Hematopoietic multipotent progenitor cell treated with erythropoietin and hydrocortisone succinate and interleukin-3 and kit ligand, for 8 days (in vitro differentiated cells): Measurements from ENCODE around the gene C1orf116.

ENCODE experiments used
- DNase-seq: peaks from one replicate; pipeline ENCODE4 v3.0.0-alpha.2; 2015

C1orf116 gene

GRCh38 chr1:207034208-207034607, 1.7 kb upstream of the C1orf116 start:
- DNase-seq = no peak

GRCh38 chr1:207033302-207033701, 746 bp upstream of the C1orf116 start:
- no peak for DNase-seq

GRCh38 chr1:207031632-207032264, 808 bp downstream of the C1orf116 start:
- no peak for DNase-seq

GRCh38 chr1:207031016-207031415, 1.5 kb downstream of the C1orf116 start:
- no peak for DNase-seq

GRCh38 chr1:207030522-207031009, 2.0 kb downstream of the C1orf116 start:
- no peak for DNase-seq

- no peak for DNase-seq
Observed at GRCh38 chr1:207029701-207030521, 2.6 kb downstream of the C1orf116 start.

- no peak for DNase-seq
Observed at GRCh38 chr1:207028884-207029650, 3.5 kb downstream of the C1orf116 start.

- DNase-seq = no peak
Observed at GRCh38 chr1:207027921-207028320, 4.6 kb downstream of the C1orf116 start.

GRCh38 chr1:207027206-207027777, 5.3 kb downstream of the C1orf116 start:
- DNase-seq = no peak

GRCh38 chr1:207026104-207026534, 6.4 kb downstream of the C1orf116 start:
- DNase-seq = no peak

- DNase-seq = no peak
Observed at GRCh38 chr1:207025146-207025880, 7.2 kb downstream of the C1orf116 start.

GRCh38 chr1:207024202-207025145, 8.1 kb downstream of the C1orf116 start:
- peak; percentile 100 for DNase-seq

- no peak for DNase-seq
Observed at GRCh38 chr1:207022996-207023679, 9.4 kb downstream of the C1orf116 start.

- DNase-seq = no peak
Observed at GRCh38 chr1:207021876-207022596, 10.5 kb downstream of the C1orf116 start.

GRCh38 chr1:207021139-207021861, 11.3 kb downstream of the C1orf116 start:
- peak; percentile 94 for DNase-seq

GRCh38 chr1:207020709-207021107, 11.8 kb downstream of the C1orf116 start:
- no peak for DNase-seq

- peak; percentile 36 for DNase-seq
Observed at GRCh38 chr1:207020065-207020708, 12.4 kb downstream of the C1orf116 start.

GRCh38 chr1:207019661-207020060, 12.9 kb downstream of the C1orf116 start:
- no peak for DNase-seq

GRCh38 chr1:207019161-207019560, 13.4 kb downstream of the C1orf116 start:
- no peak for DNase-seq
